H1 (cell line): ENCODE measurements around the gene TESMIN. TPM values are rescaled to one million over a fixed set of nuclear protein-coding genes. Genes with fewer than 3 reads are reported as not detected.

Experiments used
- CTCF ChIA-PET: fragments of 300-600 bp; sonication (Branson Sonifier 250); formaldehyde crosslinking; loops from one replicate; lab custom pipeline; 2021; ENCODE audit not compliant: partially characterized antibody; lab: Charles Lee
- POLR2A ChIA-PET: fragments of 300-600 bp; sonication (Branson Sonifier 250); formaldehyde crosslinking; loops from one replicate; lab custom pipeline; 2021; ENCODE audit warnings: inconsistent platforms; ENCODE audit not compliant: partially characterized antibody; lab: Charles Lee
- DNase-seq, 2 experiments: peaks; one replicate each; pipeline versions ENCODE4 v3.0.0 to v3.0.0-alpha.2; 2010 to 2022; ENCODE audit warnings: low spot score in 2 of 2, low read depth in 1 of 2, mixed read lengths in 1 of 2
- FAIRE-seq: peaks from 2 replicates; lab custom pipeline; 2011; peaks lifted over from hg19 to GRCh38; lab: Jason Lieb, UNC
- H2AFZ ChIP-seq: 2 replicates; pipeline ENCODE4 v1.8.1; 2012; ENCODE audit warnings: low read length, inconsistent platforms
- H2AK5ac ChIP-seq: 2 replicates; pipeline ENCODE4 v1.6.1; 2013; ENCODE audit warnings: low read depth, low read length
- H2BK120ac ChIP-seq: replicated peaks from 2 replicates; pipeline ENCODE3; 2013; ENCODE audit warnings: low read depth, low read length, inconsistent platforms
- H2BK12ac ChIP-seq: 2 replicates; pipeline ENCODE4 v1.6.1; 2013; ENCODE audit warnings: low read depth, low read length
- H2BK15ac ChIP-seq: 2 replicates; pipeline ENCODE4 v1.6.1; 2013; ENCODE audit warnings: low read length
- H2BK20ac ChIP-seq: 2 replicates; pipeline ENCODE4 v1.6.1; 2013; ENCODE audit warnings: low read length
- H2BK5ac ChIP-seq: 2 replicates; pipeline ENCODE4 v1.6.1; 2013; ENCODE audit warnings: low read depth, low read length
- H3K14ac ChIP-seq: 2 replicates; pipeline ENCODE4 v1.6.1; 2013; ENCODE audit warnings: inconsistent platforms; ENCODE audit not compliant: insufficient read length
- H3K18ac ChIP-seq: 2 replicates; pipeline ENCODE4 v1.6.1; 2013; ENCODE audit warnings: low read length; ENCODE audit errors: extremely low read depth
- H3K23ac ChIP-seq: 2 replicates; pipeline ENCODE4 v1.6.1; 2013; ENCODE audit warnings: inconsistent platforms; ENCODE audit not compliant: insufficient read length
- H3K23me2 ChIP-seq: 2 replicates; pipeline ENCODE4 v1.6.1; 2013; ENCODE audit warnings: low read depth, low read length
- H3K27ac ChIP-seq: 2 replicates; pipeline ENCODE4 v1.6.1; 2011; ENCODE audit warnings: low read depth, low read length, inconsistent platforms
- H3K27me3 ChIP-seq, 4 experiments: replicated peaks in 1 of 4; 1 replicate in 1 of 4; 2 replicates in 3 of 4; pipeline versions ENCODE4 v1.6.1 to v1.8.1; 2011 to 2013; ENCODE audit warnings: low read length in 3 of 4, mild to moderate bottlenecking in 3 of 4, inconsistent platforms in 2 of 4, mixed read lengths in 2 of 4, moderate library complexity in 1 of 4; ENCODE audit not compliant: control insufficient read depth in 3 of 4, insufficient read depth in 3 of 4; ENCODE audit errors: extremely low read depth in 1 of 4
- H3K36me3 ChIP-seq, 4 experiments: 2 replicates each; pipeline versions ENCODE4 v1.6.1 to v1.8.1; 2011 to 2013; ENCODE audit warnings: mild to moderate bottlenecking in 4 of 4, low read length in 3 of 4, moderate library complexity in 2 of 4, control low read depth in 1 of 4, inconsistent platforms in 1 of 4; ENCODE audit not compliant: insufficient read depth in 4 of 4, control insufficient read depth in 2 of 4
- H3K4ac ChIP-seq: replicated peaks from 2 replicates; pipeline ENCODE3; 2013; ENCODE audit warnings: low read length, low read depth, mixed read lengths, inconsistent platforms; ENCODE audit not compliant: insufficient read length
- H3K4me1 ChIP-seq, 4 experiments: replicated peaks in 1 of 4; 1 replicate in 1 of 4; 2 replicates in 3 of 4; pipeline versions ENCODE4 v1.6.1 to v1.8.1; 2011 to 2013; ENCODE audit warnings: low read length in 3 of 4, inconsistent platforms in 2 of 4, mixed read lengths in 1 of 4; ENCODE audit not compliant: insufficient read depth in 4 of 4, control insufficient read depth in 3 of 4
- H3K4me2 ChIP-seq, 2 experiments: 2 replicates each; pipeline versions ENCODE4 v1.6.1 to v1.8.1; 2011 to 2013; ENCODE audit warnings: low read depth in 2 of 2, low read length in 2 of 2, control low read depth in 1 of 2, inconsistent platforms in 1 of 2, mild to moderate bottlenecking in 1 of 2; ENCODE audit not compliant: insufficient read depth in 1 of 2
- H3K4me3 ChIP-seq, 4 experiments: fragments of 200-600, 300-600 bp in 1 of 4; sonication (generic), shearing (Covaris generic), sonication (Bioruptor Twin) in 1 of 4; 2 replicates each; pipeline versions ENCODE4 v1.5.1 to v1.8.1; 2011 to 2016; ENCODE audit warnings: low read length in 4 of 4, low read depth in 3 of 4, control low read depth in 2 of 4, inconsistent platforms in 2 of 4, mild to moderate bottlenecking in 2 of 4, mixed read lengths in 1 of 4, moderate library complexity in 1 of 4; ENCODE audit not compliant: insufficient read depth in 2 of 4; ENCODE audit errors: extremely low read depth in 1 of 4
- H3K56ac ChIP-seq: replicated peaks from 2 replicates; pipeline ENCODE3; 2013; ENCODE audit warnings: low read depth, mild to moderate bottlenecking, mixed read lengths, low read length, inconsistent platforms; ENCODE audit not compliant: insufficient read length
- H3K79me1 ChIP-seq: 2 replicates; pipeline ENCODE4 v1.6.1; 2013; ENCODE audit warnings: low read depth, low read length, control low read depth
- H3K79me2 ChIP-seq, 2 experiments: 2 replicates each; pipeline versions ENCODE4 v1.6.1 to v1.8.1; 2012 to 2013; ENCODE audit warnings: low read length in 2 of 2, mild to moderate bottlenecking in 2 of 2, inconsistent platforms in 1 of 2; ENCODE audit not compliant: insufficient read depth in 2 of 2, control insufficient read depth in 1 of 2
- H3K9ac ChIP-seq, 4 experiments: replicated peaks in 1 of 4; 1 replicate in 1 of 4; 2 replicates in 3 of 4; pipeline versions ENCODE4 v1.6.1 to v1.8.1; 2011 to 2013; ENCODE audit warnings: low read depth in 3 of 4, low read length in 3 of 4, control low read depth in 2 of 4, mild to moderate bottlenecking in 2 of 4, moderate library complexity in 2 of 4, inconsistent platforms in 1 of 4; ENCODE audit errors: extremely low read depth in 1 of 4
- H3K9me3 ChIP-seq, 2 experiments: 2 replicates each; pipeline versions ENCODE4 v1.6.1 to v1.8.1; 2012 to 2013; ENCODE audit warnings: mild to moderate bottlenecking in 2 of 2, moderate library complexity in 2 of 2, control low read depth in 1 of 2, inconsistent platforms in 1 of 2, low read depth in 1 of 2, low read length in 1 of 2, mixed read lengths in 1 of 2; ENCODE audit not compliant: insufficient read depth in 2 of 2
- H4K20me1 ChIP-seq, 2 experiments: replicated peaks in 1 of 2; 2 replicates each; pipeline versions ENCODE3 to v1.8.1; 2011 to 2013; ENCODE audit warnings: inconsistent platforms in 2 of 2, low read length in 2 of 2, mild to moderate bottlenecking in 1 of 2; ENCODE audit not compliant: insufficient read depth in 2 of 2, control insufficient read depth in 1 of 2
- H4K5ac ChIP-seq: 2 replicates; pipeline ENCODE4 v1.6.1; 2013; ENCODE audit warnings: low read length, low read depth, mixed read lengths, inconsistent platforms; ENCODE audit not compliant: insufficient read length
- H4K8ac ChIP-seq: 2 replicates; pipeline ENCODE4 v1.8.0; 2013; ENCODE audit warnings: mild to moderate bottlenecking, moderate library complexity, low read length, inconsistent platforms; ENCODE audit not compliant: insufficient read depth; ENCODE audit errors: extremely low read depth
- H4K91ac ChIP-seq: replicated peaks from 2 replicates; pipeline ENCODE3; 2013; ENCODE audit warnings: low read length, mixed read lengths, inconsistent platforms; ENCODE audit not compliant: insufficient read length
- E2F6 ChIP-seq: IDR thresholded peaks from 2 replicates; pipeline ENCODE4 v1.6.1; 2012; ENCODE audit warnings: inconsistent platforms
- EP300 ChIP-seq, 2 experiments: IDR thresholded peaks; 1 replicate in 1 of 2; 2 replicates in 1 of 2; pipeline ENCODE4 v1.6.1; 2011 to 2012; ENCODE audit warnings: low read depth in 2 of 2, low read length in 2 of 2, mild to moderate bottlenecking in 2 of 2, borderline replicate concordance in 1 of 2, inconsistent platforms in 1 of 2, moderate library complexity in 1 of 2
- MAFK ChIP-seq: IDR thresholded peaks from 2 replicates; pipeline ENCODE4 v1.6.1; 2012; ENCODE audit warnings: low read depth, mild to moderate bottlenecking, improper control_type of control experiment, low read length
- NANOG ChIP-seq: IDR thresholded peaks from 2 replicates; pipeline ENCODE4 v1.6.1; 2011; ENCODE audit warnings: low read length, low read depth, mild to moderate bottlenecking, inconsistent platforms; ENCODE audit not compliant: insufficient read depth, poor library complexity, severe bottlenecking
- POLR2AphosphoS5 ChIP-seq: IDR thresholded peaks from 2 replicates; pipeline ENCODE4 v1.6.1; 2011; ENCODE audit warnings: low read depth, low read length
- SAP30 ChIP-seq: fragments of 300-600 bp; sonication (generic); IDR thresholded peaks from 2 replicates; pipeline ENCODE4 v1.7.1; 2012; ENCODE audit warnings: low read length, moderate library complexity, mild to moderate bottlenecking, inconsistent platforms; ENCODE audit not compliant: insufficient read depth, insufficient replicate concordance
- SIN3A ChIP-seq, 2 experiments: IDR thresholded peaks in 1 of 2; conservative IDR thresholded peaks in 1 of 2; 2 replicates each; pipeline ENCODE4 v1.6.1; 2011 to 2012; ENCODE audit warnings: low read length in 2 of 2, improper control_type of control experiment in 1 of 2, low read depth in 1 of 2, mild to moderate bottlenecking in 1 of 2
- SP2 ChIP-seq: IDR thresholded peaks from 2 replicates; pipeline ENCODE4 v1.6.1; 2012; ENCODE audit warnings: mild to moderate bottlenecking, low read length, inconsistent platforms
- WGBS, 2 experiments: shearing (Covaris generic) in 1 of 2; methylation state at CpG; one replicate each; pipeline versions ENCODE4 v1.1.6 to v1.1.7; 2013 to 2015; ENCODE audit warnings: low lambda C conversion rate in 2 of 2, mixed read lengths in 2 of 2, inconsistent platforms in 1 of 2, low coverage in 1 of 2, missing lambda C conversion rate in 1 of 2; ENCODE audit not compliant: insufficient replicate concordance in 2 of 2, insufficient coverage in 1 of 2, insufficient read length in 1 of 2; ENCODE audit errors: extremely low coverage in 1 of 2, missing lambda C conversion rate in 1 of 2; 5-methylcytosine and 5-hydroxymethylcytosine counted together
- polyA plus RNA-seq, 7 experiments: library from polyadenylated mRNA; depleted of rRNA in 3 of 7; stranded (reverse) in 5 of 7; unstranded in 2 of 7; fragments of >200 nt in 5 of 7; fragments of 200-250 nt in 2 of 7; gene quantifications; 1 replicate in 5 of 7; 2 replicates in 1 of 7; 4 replicates in 1 of 7; pipeline versions ENCODE4 v1.2.1 to v1.2.3, GENCODE V29; 2011 to 2013; ENCODE audit warnings: missing spikeins in 2 of 7, mixed read lengths in 2 of 7
- total RNA-seq: library from RNA; stranded (reverse); fragmentation: NEBNext Ultra II Directional; extraction: Animal tissue kit (Norgen Biotek cat#: 25700); gene quantifications from 2 replicates; pipeline ENCODE4 v1.2.1, GENCODE V29; 2021
- TF ChIP-seq, protein P1 (sequence below): IDR thresholded peaks from 2 replicates; pipeline ENCODE4 v1.6.1; 2012; ENCODE audit warnings: inconsistent platforms
- TF ChIP-seq, protein P2 (sequence below), 3 experiments: IDR thresholded peaks; 1 replicate in 2 of 3; 2 replicates in 1 of 3; pipeline versions ENCODE4 v1.5.1 to v1.6.1; 2011; ENCODE audit warnings: low read length in 3 of 3, mild to moderate bottlenecking in 3 of 3, inconsistent platforms in 2 of 3, low read depth in 1 of 3, moderate library complexity in 1 of 3; ENCODE audit not compliant: insufficient read depth in 1 of 3; ENCODE audit errors: control extremely low read depth in 1 of 3

The TESMIN gene
- total and polyA plus RNA-seq, 2 of the 8 experiments (the other 6 are each of a cell fraction or from before 2014, with no cell fraction given), result 22.6 to 61.1 TPM

- no peak overlapping the region for H2BK20ac ChIP-seq
- no peak overlapping the region for H3K14ac ChIP-seq
- H2BK120ac ChIP-seq, result no peak overlapping the region
- no peaks in the 10 kb centered on the region for H4K20me1 ChIP-seq
- no peak overlapping the region for H3K4me2 ChIP-seq
- no peak overlapping the region for H4K8ac ChIP-seq
- no peak overlapping the region for H2BK15ac ChIP-seq
- no peak overlapping the region for H3K18ac ChIP-seq
- H3K23ac ChIP-seq, result no peak overlapping the region
- no peaks in the 10 kb centered on the region for H3K36me3 ChIP-seq
- DNase-seq (no peak), FAIRE-seq (no peak)
- no peaks in the 10 kb centered on the region for H3K23me2 ChIP-seq
- no peak overlapping the region for H3K4ac ChIP-seq
- no peak overlapping the region for H4K91ac ChIP-seq
- H2AFZ ChIP-seq, result no peak overlapping the region
- ChIA-PET CTCF (interaction anchor here (0.7 to 1.3 kb wide), 3 partner anchors 22 to 41 kb away, joined by 3 read pairs; no protein-coding TSS in a partner anchor), POLR2A (no interaction called here)
- H3K9me3 ChIP-seq, result no peaks in the 10 kb centered on the region
- H4K5ac ChIP-seq, result no peak overlapping the region
- H2BK5ac ChIP-seq, result no peak overlapping the region
- H3K9ac ChIP-seq, result no peak overlapping the region
- H2AK5ac ChIP-seq, result no peak overlapping the region
- H3K27me3 ChIP-seq, result no peaks in the 10 kb centered on the region
- H3K56ac ChIP-seq, result no peak overlapping the region
- no peaks in the 10 kb centered on the region for H3K4me1 ChIP-seq
- H2BK12ac ChIP-seq, result no peak overlapping the region
- H3K79me2 ChIP-seq, result no peaks in the 10 kb centered on the region
- no peak overlapping the region for H3K4me3 ChIP-seq
- H3K79me1 ChIP-seq, result no peaks in the 10 kb centered on the region
- H3K27ac ChIP-seq, result no peak overlapping the region
- 89% methylated on average over 8 of the region's 8 CpGs; no CpG with 5 or more reads in 1 of the 2 experiments for WGBS, 2 experiments
- no peak for TF ChIP-seq SIN3A (conservative IDR thresholded peaks at IDR 0.05 in 1 of 2, IDR thresholded peaks at IDR 0.05 in 1 of 2; ENCODE audit: low read depth in 1 of 2, low read length in 2 of 2)
- no peak for TF ChIP-seq MAFK
- no peak for TF ChIP-seq SAP30
- no peak for TF ChIP-seq SP2
- TF ChIP-seq E2F6, result no peak
- TF ChIP-seq, protein P1, sequence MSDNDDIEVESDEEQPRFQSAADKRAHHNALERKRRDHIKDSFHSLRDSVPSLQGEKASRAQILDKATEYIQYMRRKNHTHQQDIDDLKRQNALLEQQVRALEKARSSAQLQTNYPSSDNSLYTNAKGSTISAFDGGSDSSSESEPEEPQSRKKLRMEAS, result no peak
- TF ChIP-seq EP300 (IDR thresholded peaks at IDR 0.05; ENCODE audit: borderline replicate concordance in 1 of 2, low read depth in 2 of 2, low read length in 2 of 2), result no peak
- TF ChIP-seq NANOG, result no peak
- TF ChIP-seq POLR2AphosphoS5, result no peak
- TF ChIP-seq, protein P2, sequence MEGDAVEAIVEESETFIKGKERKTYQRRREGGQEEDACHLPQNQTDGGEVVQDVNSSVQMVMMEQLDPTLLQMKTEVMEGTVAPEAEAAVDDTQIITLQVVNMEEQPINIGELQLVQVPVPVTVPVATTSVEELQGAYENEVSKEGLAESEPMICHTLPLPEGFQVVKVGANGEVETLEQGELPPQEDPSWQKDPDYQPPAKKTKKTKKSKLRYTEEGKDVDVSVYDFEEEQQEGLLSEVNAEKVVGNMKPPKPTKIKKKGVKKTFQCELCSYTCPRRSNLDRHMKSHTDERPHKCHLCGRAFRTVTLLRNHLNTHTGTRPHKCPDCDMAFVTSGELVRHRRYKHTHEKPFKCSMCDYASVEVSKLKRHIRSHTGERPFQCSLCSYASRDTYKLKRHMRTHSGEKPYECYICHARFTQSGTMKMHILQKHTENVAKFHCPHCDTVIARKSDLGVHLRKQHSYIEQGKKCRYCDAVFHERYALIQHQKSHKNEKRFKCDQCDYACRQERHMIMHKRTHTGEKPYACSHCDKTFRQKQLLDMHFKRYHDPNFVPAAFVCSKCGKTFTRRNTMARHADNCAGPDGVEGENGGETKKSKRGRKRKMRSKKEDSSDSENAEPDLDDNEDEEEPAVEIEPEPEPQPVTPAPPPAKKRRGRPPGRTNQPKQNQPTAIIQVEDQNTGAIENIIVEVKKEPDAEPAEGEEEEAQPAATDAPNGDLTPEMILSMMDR (IDR thresholded peaks at IDR 0.05; ENCODE audit: control extremely low read depth in 1 of 3, insufficient read depth in 1 of 3, low read depth in 1 of 3, low read length in 3 of 3), result no peak
Observed at GRCh38 chr11:68757711-68758110, 6.4 kb upstream of the TESMIN start.
